HFF-Myc (cell line): ENCODE data around the gene CTCF.

ENCODE experiments used
- DNase-seq: peaks from one replicate; pipeline ENCODE4 v3.0.0-alpha.2; 2011; ENCODE audit warnings: low read depth; ENCODE audit errors: extremely low read depth
- H3K4me3 ChIP-seq: replicated peaks from 2 replicates; pipeline ENCODE4 v1.5.1; 2011; ENCODE audit warnings: low read depth, mild to moderate bottlenecking, control low read depth, low read length
- CTCF ChIP-seq: IDR thresholded peaks from 2 replicates; pipeline ENCODE4 v1.5.1; 2012; ENCODE audit warnings: mild to moderate bottlenecking, low read depth, low read length, control low read depth; ENCODE audit errors: missing control alignments

CTCF gene

GRCh38 chr16:67661101-67661761, 98.9 kb downstream of the CTCF start:
- H3K4me3 ChIP-seq: peak overlapping the region; percentile 82
- DNase-seq: no peak

GRCh38 chr16:67661886-67662652, 99.7 kb downstream of the CTCF start:
- no peak overlapping the region for H3K4me3 ChIP-seq
- no peak for DNase-seq
- TF ChIP-seq CTCF: no peak

More at GRCh38 chr16:67661101-67661761, 98.9 kb downstream of the CTCF start:
- no peak for TF ChIP-seq CTCF

- no peak for DNase-seq
- TF ChIP-seq CTCF: no peak
- H3K4me3 ChIP-seq: no peak overlapping the region
Observed at GRCh38 chr16:67662653-67663010, 100.3 kb downstream of the CTCF start.

GRCh38 chr16:67663151-67663876, 101.0 kb downstream of the CTCF start:
- no peak for DNase-seq
- TF ChIP-seq CTCF: peak; percentile 20
- H3K4me3 ChIP-seq: no peak overlapping the region

- no peak overlapping the region for H3K4me3 ChIP-seq
- TF ChIP-seq CTCF: no peak
- no peak for DNase-seq
Observed at GRCh38 chr16:67663877-67664222, 101.5 kb downstream of the CTCF start.

- no peak overlapping the region for H3K4me3 ChIP-seq
- no peak for TF ChIP-seq CTCF
- DNase-seq: no peak
Observed at GRCh38 chr16:67664258-67664657, 101.9 kb downstream of the CTCF start.
